Measurements from ENCODE around the gene GPR78. TPM values are rescaled to one million over a fixed set of nuclear protein-coding genes. Genes with fewer than 3 reads are reported as not detected.

The GPR78 gene
- total RNA-seq, 1 experiment from 2014 or later = not detected

- intact Hi-C loops (cut with micrococcal nuclease; ENCODE audit: unreplicated experiment) (loop anchor here (5.0 kb wide), 1 partner anchor 77 kb away; no protein-coding TSS in a partner anchor), in situ Hi-C loops (cut with HindIII; ENCODE audit: low pct_unique_long_range_greater_than_20kb, low sequenced_read_pairs) (no loop called here)
- no TSS peak for BruUV-seq (replicated peaks)
- Histone ChIP-seq H3K9me3 (ENCODE audit: control insufficient read depth, insufficient read depth, low read depth, low read length) (no peaks in the 10 kb centered on the region), H3K27ac (ENCODE audit: low read length) (no peak overlapping the region), H3K4me3 (ENCODE audit: low read depth in 2 of 2, low read length in 2 of 2) (no peak overlapping the region), H3K27me3 (ENCODE audit: control insufficient read depth, insufficient read depth, low read length) (no peaks in the 10 kb centered on the region), H3K36me3 (ENCODE audit: control insufficient read depth, insufficient read depth, low read length) (no peaks in the 10 kb centered on the region), H3K4me1 (ENCODE audit: control insufficient read depth, insufficient read depth, low read length) (no peaks in the 10 kb centered on the region)
- no peak for TF ChIP-seq SIN3A (IDR thresholded peaks at IDR 0.05; ENCODE audit: borderline replicate concordance, insufficient read depth, low read depth, low read length)
- TF ChIP-seq REST (IDR thresholded peaks at IDR 0.05; ENCODE audit: insufficient read depth in 1 of 2, low read depth in 2 of 2, low read length in 1 of 2) = no peak
- no peak for TF ChIP-seq TCF7L2 (IDR thresholded peaks at IDR 0.05; ENCODE audit: low read depth, low read length)
- TF ChIP-seq POLR2AphosphoS5 (IDR thresholded peaks at IDR 0.05; ENCODE audit: low read depth, low read length) = no peak
- no peak for TF ChIP-seq CTCF (IDR thresholded peaks at IDR 0.05)
- DNase-seq (ENCODE audit: low read depth, low spot score) (no peak), ATAC-seq (no peak)
- POLR2A ChIA-PET = no interaction called here
- CTCF ChIA-PET = no interaction called here
Observed at GRCh38 chr4:8549352-8549931, 30.8 kb upstream of the GPR78 start.

DNA sequence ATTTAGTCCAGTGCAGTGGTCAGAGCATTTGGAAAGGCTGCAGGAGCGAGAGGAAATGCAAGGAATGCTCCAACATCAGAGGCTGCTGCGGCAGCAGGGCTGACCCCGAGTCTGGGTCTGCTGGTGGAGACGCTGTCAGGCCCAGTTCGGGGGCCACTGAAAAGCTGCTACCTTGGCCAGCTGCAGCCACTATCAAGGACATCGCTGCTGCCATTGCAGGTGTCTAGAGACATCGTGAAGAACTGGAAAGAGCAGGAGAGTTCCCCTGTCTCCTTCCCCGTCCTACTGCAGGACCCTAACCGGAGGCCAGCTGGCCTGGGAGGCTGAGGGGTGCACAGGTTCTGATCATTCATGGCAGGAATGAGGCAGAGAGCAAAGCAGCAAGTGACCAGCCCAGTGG is 29.5 kb upstream of the GPR78 start:
- no peak for ATAC-seq
- H3K4me3 ChIP-seq (ENCODE audit: low read depth in 2 of 2, low read length in 2 of 2) = no peak overlapping the region
- H3K27ac ChIP-seq (ENCODE audit: low read length) = no peak overlapping the region
- TF ChIP-seq TCF7L2 (IDR thresholded peaks at IDR 0.05; ENCODE audit: low read depth, low read length) = no peak
- no peak for TF ChIP-seq REST (IDR thresholded peaks at IDR 0.05; ENCODE audit: insufficient read depth in 1 of 2, low read depth in 2 of 2, low read length in 1 of 2)
- no peak for TF ChIP-seq SIN3A (IDR thresholded peaks at IDR 0.05; ENCODE audit: borderline replicate concordance, insufficient read depth, low read depth, low read length)
- no peak for TF ChIP-seq CTCF (IDR thresholded peaks at IDR 0.05)
- H3K4me1 ChIP-seq (ENCODE audit: control insufficient read depth, insufficient read depth, low read length) = no peaks in the 10 kb centered on the region
- ChIA-PET CTCF (no interaction called here), POLR2A (no interaction called here)
- no peaks in the 10 kb centered on the region for H3K9me3 ChIP-seq (ENCODE audit: control insufficient read depth, insufficient read depth, low read depth, low read length)
- in situ Hi-C loops (cut with HindIII; ENCODE audit: low pct_unique_long_range_greater_than_20kb, low sequenced_read_pairs) = no loop called here
- no peaks in the 10 kb centered on the region for H3K27me3 ChIP-seq (ENCODE audit: control insufficient read depth, insufficient read depth, low read length)
- intact Hi-C loops (cut with micrococcal nuclease; ENCODE audit: unreplicated experiment) = no loop called here
- no peaks in the 10 kb centered on the region for H3K36me3 ChIP-seq (ENCODE audit: control insufficient read depth, insufficient read depth, low read length)
- no TSS peak for BruUV-seq (replicated peaks)
- no peak for DNase-seq (ENCODE audit: low read depth, low spot score)
